ENCODE measurements around the gene BRCC3.

- TF ChIP-seq CTCF (IDR thresholded peaks at IDR 0.05) (no peak), POLR2A (IDR thresholded peaks at IDR 0.05) (no peak), POLR2AphosphoS5 (IDR thresholded peaks at IDR 0.05) (no peak)
Measured at GRCh38 chrX:155053656-155054055, 17.7 kb upstream of the BRCC3 start.
